H1 (cell line): ENCODE measurements around the gene OR2AG2. TPM values are rescaled to one million over a fixed set of nuclear protein-coding genes. Genes with fewer than 3 reads are reported as not detected.

ENCODE experiments used
- CTCF ChIA-PET: fragments of 300-600 bp; sonication (Branson Sonifier 250); formaldehyde crosslinking; loops from one replicate; lab custom pipeline; 2021; ENCODE audit not compliant: partially characterized antibody; lab: Charles Lee
- POLR2A ChIA-PET: fragments of 300-600 bp; sonication (Branson Sonifier 250); formaldehyde crosslinking; loops from one replicate; lab custom pipeline; 2021; ENCODE audit warnings: inconsistent platforms; ENCODE audit not compliant: partially characterized antibody; lab: Charles Lee
- DNase-seq, 2 experiments: peaks; one replicate each; pipeline versions ENCODE4 v3.0.0 to v3.0.0-alpha.2; 2010 to 2022; ENCODE audit warnings: low spot score in 2 of 2, low read depth in 1 of 2, mixed read lengths in 1 of 2
- FAIRE-seq: peaks from 2 replicates; lab custom pipeline; 2011; peaks lifted over from hg19 to GRCh38; lab: Jason Lieb, UNC
- H2AFZ ChIP-seq: 2 replicates; pipeline ENCODE4 v1.8.1; 2012; ENCODE audit warnings: low read length, inconsistent platforms
- H2AK5ac ChIP-seq: 2 replicates; pipeline ENCODE4 v1.6.1; 2013; ENCODE audit warnings: low read depth, low read length
- H2BK120ac ChIP-seq: replicated peaks from 2 replicates; pipeline ENCODE3; 2013; ENCODE audit warnings: low read depth, low read length, inconsistent platforms
- H2BK12ac ChIP-seq: 2 replicates; pipeline ENCODE4 v1.6.1; 2013; ENCODE audit warnings: low read depth, low read length
- H2BK15ac ChIP-seq: 2 replicates; pipeline ENCODE4 v1.6.1; 2013; ENCODE audit warnings: low read length
- H2BK20ac ChIP-seq: 2 replicates; pipeline ENCODE4 v1.6.1; 2013; ENCODE audit warnings: low read length
- H2BK5ac ChIP-seq: 2 replicates; pipeline ENCODE4 v1.6.1; 2013; ENCODE audit warnings: low read depth, low read length
- H3K14ac ChIP-seq: 2 replicates; pipeline ENCODE4 v1.6.1; 2013; ENCODE audit warnings: inconsistent platforms; ENCODE audit not compliant: insufficient read length
- H3K18ac ChIP-seq: 2 replicates; pipeline ENCODE4 v1.6.1; 2013; ENCODE audit warnings: low read length; ENCODE audit errors: extremely low read depth
- H3K23ac ChIP-seq: 2 replicates; pipeline ENCODE4 v1.6.1; 2013; ENCODE audit warnings: inconsistent platforms; ENCODE audit not compliant: insufficient read length
- H3K23me2 ChIP-seq: 2 replicates; pipeline ENCODE4 v1.6.1; 2013; ENCODE audit warnings: low read depth, low read length
- H3K27ac ChIP-seq: 2 replicates; pipeline ENCODE4 v1.6.1; 2011; ENCODE audit warnings: low read depth, low read length, inconsistent platforms
- H3K27me3 ChIP-seq, 4 experiments: replicated peaks in 1 of 4; 1 replicate in 1 of 4; 2 replicates in 3 of 4; pipeline versions ENCODE4 v1.6.1 to v1.8.1; 2011 to 2013; ENCODE audit warnings: low read length in 3 of 4, mild to moderate bottlenecking in 3 of 4, inconsistent platforms in 2 of 4, mixed read lengths in 2 of 4, moderate library complexity in 1 of 4; ENCODE audit not compliant: control insufficient read depth in 3 of 4, insufficient read depth in 3 of 4; ENCODE audit errors: extremely low read depth in 1 of 4
- H3K36me3 ChIP-seq, 4 experiments: 2 replicates each; pipeline versions ENCODE4 v1.6.1 to v1.8.1; 2011 to 2013; ENCODE audit warnings: mild to moderate bottlenecking in 4 of 4, low read length in 3 of 4, moderate library complexity in 2 of 4, control low read depth in 1 of 4, inconsistent platforms in 1 of 4; ENCODE audit not compliant: insufficient read depth in 4 of 4, control insufficient read depth in 2 of 4
- H3K4ac ChIP-seq: replicated peaks from 2 replicates; pipeline ENCODE3; 2013; ENCODE audit warnings: low read length, low read depth, mixed read lengths, inconsistent platforms; ENCODE audit not compliant: insufficient read length
- H3K4me1 ChIP-seq, 4 experiments: replicated peaks in 1 of 4; 1 replicate in 1 of 4; 2 replicates in 3 of 4; pipeline versions ENCODE4 v1.6.1 to v1.8.1; 2011 to 2013; ENCODE audit warnings: low read length in 3 of 4, inconsistent platforms in 2 of 4, mixed read lengths in 1 of 4; ENCODE audit not compliant: insufficient read depth in 4 of 4, control insufficient read depth in 3 of 4
- H3K4me2 ChIP-seq, 2 experiments: 2 replicates each; pipeline versions ENCODE4 v1.6.1 to v1.8.1; 2011 to 2013; ENCODE audit warnings: low read depth in 2 of 2, low read length in 2 of 2, control low read depth in 1 of 2, inconsistent platforms in 1 of 2, mild to moderate bottlenecking in 1 of 2; ENCODE audit not compliant: insufficient read depth in 1 of 2
- H3K4me3 ChIP-seq, 4 experiments: fragments of 200-600, 300-600 bp in 1 of 4; sonication (generic), shearing (Covaris generic), sonication (Bioruptor Twin) in 1 of 4; 2 replicates each; pipeline versions ENCODE4 v1.5.1 to v1.8.1; 2011 to 2016; ENCODE audit warnings: low read length in 4 of 4, low read depth in 3 of 4, control low read depth in 2 of 4, inconsistent platforms in 2 of 4, mild to moderate bottlenecking in 2 of 4, mixed read lengths in 1 of 4, moderate library complexity in 1 of 4; ENCODE audit not compliant: insufficient read depth in 2 of 4; ENCODE audit errors: extremely low read depth in 1 of 4
- H3K56ac ChIP-seq: replicated peaks from 2 replicates; pipeline ENCODE3; 2013; ENCODE audit warnings: low read depth, mild to moderate bottlenecking, mixed read lengths, low read length, inconsistent platforms; ENCODE audit not compliant: insufficient read length
- H3K79me1 ChIP-seq: 2 replicates; pipeline ENCODE4 v1.6.1; 2013; ENCODE audit warnings: low read depth, low read length, control low read depth
- H3K79me2 ChIP-seq, 2 experiments: 2 replicates each; pipeline versions ENCODE4 v1.6.1 to v1.8.1; 2012 to 2013; ENCODE audit warnings: low read length in 2 of 2, mild to moderate bottlenecking in 2 of 2, inconsistent platforms in 1 of 2; ENCODE audit not compliant: insufficient read depth in 2 of 2, control insufficient read depth in 1 of 2
- H3K9ac ChIP-seq, 4 experiments: replicated peaks in 1 of 4; 1 replicate in 1 of 4; 2 replicates in 3 of 4; pipeline versions ENCODE4 v1.6.1 to v1.8.1; 2011 to 2013; ENCODE audit warnings: low read depth in 3 of 4, low read length in 3 of 4, control low read depth in 2 of 4, mild to moderate bottlenecking in 2 of 4, moderate library complexity in 2 of 4, inconsistent platforms in 1 of 4; ENCODE audit errors: extremely low read depth in 1 of 4
- H3K9me3 ChIP-seq, 2 experiments: 2 replicates each; pipeline versions ENCODE4 v1.6.1 to v1.8.1; 2012 to 2013; ENCODE audit warnings: mild to moderate bottlenecking in 2 of 2, moderate library complexity in 2 of 2, control low read depth in 1 of 2, inconsistent platforms in 1 of 2, low read depth in 1 of 2, low read length in 1 of 2, mixed read lengths in 1 of 2; ENCODE audit not compliant: insufficient read depth in 2 of 2
- H4K20me1 ChIP-seq, 2 experiments: replicated peaks in 1 of 2; 2 replicates each; pipeline versions ENCODE3 to v1.8.1; 2011 to 2013; ENCODE audit warnings: inconsistent platforms in 2 of 2, low read length in 2 of 2, mild to moderate bottlenecking in 1 of 2; ENCODE audit not compliant: insufficient read depth in 2 of 2, control insufficient read depth in 1 of 2
- H4K5ac ChIP-seq: 2 replicates; pipeline ENCODE4 v1.6.1; 2013; ENCODE audit warnings: low read length, low read depth, mixed read lengths, inconsistent platforms; ENCODE audit not compliant: insufficient read length
- H4K8ac ChIP-seq: 2 replicates; pipeline ENCODE4 v1.8.0; 2013; ENCODE audit warnings: mild to moderate bottlenecking, moderate library complexity, low read length, inconsistent platforms; ENCODE audit not compliant: insufficient read depth; ENCODE audit errors: extremely low read depth
- H4K91ac ChIP-seq: replicated peaks from 2 replicates; pipeline ENCODE3; 2013; ENCODE audit warnings: low read length, mixed read lengths, inconsistent platforms; ENCODE audit not compliant: insufficient read length
- CBX5 ChIP-seq: fragments of 300-800, 300-1000 bp; sonication (generic); IDR thresholded peaks from 2 replicates; pipeline ENCODE4 v1.7.1; 2016; ENCODE audit warnings: antibody characterized with exemption, low read length, low read depth
- CHD1 ChIP-seq: IDR thresholded peaks from 2 replicates; pipeline ENCODE4 v1.6.1; 2012; ENCODE audit warnings: low read depth, low read length, improper control_type of control experiment
- WGBS, 2 experiments: shearing (Covaris generic) in 1 of 2; methylation state at CpG; one replicate each; pipeline versions ENCODE4 v1.1.6 to v1.1.7; 2013 to 2015; ENCODE audit warnings: low lambda C conversion rate in 2 of 2, mixed read lengths in 2 of 2, inconsistent platforms in 1 of 2, low coverage in 1 of 2, missing lambda C conversion rate in 1 of 2; ENCODE audit not compliant: insufficient replicate concordance in 2 of 2, insufficient coverage in 1 of 2, insufficient read length in 1 of 2; ENCODE audit errors: extremely low coverage in 1 of 2, missing lambda C conversion rate in 1 of 2; 5-methylcytosine and 5-hydroxymethylcytosine counted together
- polyA plus RNA-seq, 7 experiments: library from polyadenylated mRNA; depleted of rRNA in 3 of 7; stranded (reverse) in 5 of 7; unstranded in 2 of 7; fragments of >200 nt in 5 of 7; fragments of 200-250 nt in 2 of 7; gene quantifications; 1 replicate in 5 of 7; 2 replicates in 1 of 7; 4 replicates in 1 of 7; pipeline versions ENCODE4 v1.2.1 to v1.2.3, GENCODE V29; 2011 to 2013; ENCODE audit warnings: missing spikeins in 2 of 7, mixed read lengths in 2 of 7
- total RNA-seq: library from RNA; stranded (reverse); fragmentation: NEBNext Ultra II Directional; extraction: Animal tissue kit (Norgen Biotek cat#: 25700); gene quantifications from 2 replicates; pipeline ENCODE4 v1.2.1, GENCODE V29; 2021

Gene OR2AG2
- total and polyA plus RNA-seq, 2 of the 8 experiments (the other 6 are each of a cell fraction or from before 2014, with no cell fraction given): 0.22 to 0.74 TPM

DNA sequence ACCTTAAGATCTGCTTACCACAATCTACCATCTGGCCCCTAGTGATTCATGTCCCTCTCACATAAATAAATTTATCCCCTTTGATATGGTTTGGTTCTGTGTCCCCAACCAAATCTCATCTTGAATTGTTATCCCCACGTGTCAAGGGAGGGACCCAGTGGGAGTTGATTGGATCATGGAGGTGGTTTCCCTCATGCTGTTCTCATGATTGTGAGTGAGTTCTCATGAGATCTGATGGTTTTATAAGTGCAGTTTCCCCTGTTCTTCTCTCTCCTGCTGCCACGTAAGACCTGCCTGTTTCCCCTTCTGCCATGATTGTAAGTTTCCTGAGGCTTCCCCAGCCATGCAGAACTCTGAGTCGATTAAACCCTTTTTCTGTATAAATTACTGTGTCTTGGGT, 37.2 kb downstream of the OR2AG2 start:
- CTCF ChIA-PET: interaction anchor here (7.8 kb wide), 1 partner anchor 21 kb away, joined by 110 read pairs; no protein-coding TSS in a partner anchor
- TF ChIP-seq CBX5: no peak
- no peak for TF ChIP-seq CHD1
- Histone ChIP-seq H3K9ac (no peak overlapping the region), H2BK5ac (no peak overlapping the region), H4K91ac (no peak overlapping the region), H3K56ac (no peak overlapping the region), H3K4me3 (no peak overlapping the region), H2BK20ac (no peak overlapping the region), H3K79me1 (no peaks in the 10 kb centered on the region), H4K8ac (no peak overlapping the region), H2BK12ac (no peak overlapping the region), H4K5ac (no peak overlapping the region), H3K27me3 (no peaks in the 10 kb centered on the region), H3K23me2 (no peaks in the 10 kb centered on the region), H3K9me3 (0 out of 4 replicates have a peak, but pooled peaks cover 0 to 3% of the 10 kb centered on the region in 2 experiments), H3K18ac (no peak overlapping the region), H2AFZ (no peak overlapping the region), H4K20me1 (no peaks in the 10 kb centered on the region), H3K23ac (no peak overlapping the region), H3K36me3 (no peaks in the 10 kb centered on the region), H3K4me2 (no peak overlapping the region), H2BK120ac (no peak overlapping the region), H3K14ac (no peak overlapping the region), H3K27ac (no peak overlapping the region), H3K4me1 (no peaks in the 10 kb centered on the region), H2AK5ac (no peak overlapping the region), H3K79me2 (no peaks in the 10 kb centered on the region), H2BK15ac (no peak overlapping the region), H3K4ac (no peak overlapping the region)
- POLR2A ChIA-PET: no interaction called here
- FAIRE-seq (no peak), DNase-seq (no peak)
- 81% methylated on average over 3 of the region's 3 CpGs; no CpG with 5 or more reads in 1 of the 2 experiments for WGBS, 2 experiments
